ENCODE data around the gene COMMD10. TPM values are rescaled to one million over a fixed set of nuclear protein-coding genes. Genes with fewer than 3 reads are reported as not detected.
"Not testable (repeated sequence)": the region's sequence is repeated elsewhere in the genome, so short reads cannot be mapped to it uniquely, and the experiment has no call there.

Gene COMMD10
- total and polyA plus RNA-seq, 2 of the 8 experiments (the other 6 are each of a cell fraction or from before 2014, with no cell fraction given): 16.5 to 43.4 TPM

- H2BK12ac ChIP-seq (ENCODE audit: low read depth, low read length); H3K56ac ChIP-seq (replicated peaks; ENCODE audit: insufficient read length, low read depth, low read length); H4K5ac ChIP-seq (ENCODE audit: insufficient read length, low read depth, low read length); DNase-seq (ENCODE audit: low read depth in 1 of 2, low spot score in 2 of 2); H3K4ac ChIP-seq (replicated peaks; ENCODE audit: insufficient read length, low read depth, low read length); H3K27ac ChIP-seq (ENCODE audit: low read depth, low read length); H3K18ac ChIP-seq (ENCODE audit: extremely low read depth, low read length); H2AK5ac ChIP-seq (ENCODE audit: low read depth, low read length); H3K79me1 ChIP-seq (ENCODE audit: low read depth, low read length); H3K14ac ChIP-seq (ENCODE audit: insufficient read length); H2BK15ac ChIP-seq (ENCODE audit: low read length); H3K23me2 ChIP-seq (ENCODE audit: low read depth, low read length); FAIRE-seq; H2BK120ac ChIP-seq (replicated peaks; ENCODE audit: low read depth, low read length); H3K9ac ChIP-seq (replicated peaks in 1 of 4; ENCODE audit: extremely low read depth in 1 of 4, low read depth in 3 of 4, low read length in 3 of 4); H2BK20ac ChIP-seq (ENCODE audit: low read length); H4K8ac ChIP-seq (ENCODE audit: extremely low read depth, insufficient read depth, low read length); H2AFZ ChIP-seq (ENCODE audit: low read length); H4K20me1 ChIP-seq (replicated peaks in 1 of 2; ENCODE audit: control insufficient read depth in 1 of 2, insufficient read depth in 2 of 2, low read length in 2 of 2); H3K36me3 ChIP-seq (ENCODE audit: control insufficient read depth in 2 of 4, insufficient read depth in 4 of 4, low read length in 3 of 4); H3K4me1 ChIP-seq (replicated peaks in 1 of 4; ENCODE audit: control insufficient read depth in 3 of 4, insufficient read depth in 4 of 4, low read length in 3 of 4); H3K23ac ChIP-seq (ENCODE audit: insufficient read length); H3K27me3 ChIP-seq (replicated peaks in 1 of 4; ENCODE audit: control insufficient read depth in 3 of 4, extremely low read depth in 1 of 4, insufficient read depth in 3 of 4, low read length in 3 of 4); H3K9me3 ChIP-seq (ENCODE audit: insufficient read depth in 2 of 2, low read depth in 1 of 2, low read length in 1 of 2); H2BK5ac ChIP-seq (ENCODE audit: low read depth, low read length); H4K91ac ChIP-seq (replicated peaks; ENCODE audit: insufficient read length, low read length): not testable (repeated sequence)
- ChIA-PET CTCF (ENCODE audit: partially characterized antibody) (interaction anchor here (0.7 kb wide), 1 partner anchor 18 kb away, joined by 3 read pairs; no protein-coding TSS in a partner anchor), POLR2A (ENCODE audit: partially characterized antibody) (interaction anchor here (1.0 to 3.0 kb wide), 3 partner anchors 10 to 255 kb away, joined by 3 to 10 read pairs (median 3); no protein-coding TSS in a partner anchor)
- Histone ChIP-seq H3K4me2 (ENCODE audit: insufficient read depth in 1 of 2, low read depth in 2 of 2, low read length in 2 of 2) (peak overlapping the region; percentile 82 to 86; a peak in 2 of 4 replicates), H3K4me3 (ENCODE audit: extremely low read depth in 1 of 4, insufficient read depth in 2 of 4, low read depth in 3 of 4, low read length in 4 of 4) (peak overlapping the region in 1 of 4 experiments; percentile 70; a peak in 1 of 8 replicates), H3K79me2 (ENCODE audit: control insufficient read depth in 1 of 2, insufficient read depth in 2 of 2, low read length in 2 of 2) (peaks cover 0 to 34% of the 10 kb centered on the region in 2 experiments; a peak in 3 of 4 replicates)
- 92% methylated on average over 11 of the region's 11 CpGs; no CpG with 5 or more reads in 1 of the 2 experiments for WGBS, 2 experiments (ENCODE audit: extremely low coverage in 1 of 2, insufficient coverage in 1 of 2, insufficient read length in 1 of 2, insufficient replicate concordance in 2 of 2, low coverage in 1 of 2, low lambda C conversion rate in 2 of 2, missing lambda C conversion rate in 1 of 2)
These were observed 1.5 kb downstream of the COMMD10 start for GRCh38 chr5:116086309-116086708.

Data from H1 (cell line).